ENCODE data around the gene IFT122. TPM values are rescaled to one million over a fixed set of nuclear protein-coding genes. Genes with fewer than 3 reads are reported as not detected.

Gene IFT122
- total RNA-seq, 3 donors from 2014 or later: 43.2 to 60.6 (median 45.8) TPM

DNA sequence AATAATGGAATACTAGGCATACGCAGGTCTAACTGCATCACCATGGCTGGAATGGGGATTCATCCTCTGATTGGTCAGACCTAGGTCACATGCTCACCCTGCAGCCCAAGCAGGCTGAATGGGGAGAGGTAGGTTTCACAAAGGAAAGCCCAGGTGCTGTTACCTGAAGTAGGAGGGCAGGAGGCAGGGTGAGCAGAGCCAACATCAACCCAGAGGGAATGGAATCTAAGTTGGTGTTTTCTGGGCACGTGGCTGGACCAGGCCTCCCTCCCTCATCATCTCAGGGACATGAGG lies 96.3 kb downstream of the IFT122 start:
- no peak overlapping the region for H3K27ac ChIP-seq
- H3K27me3 ChIP-seq: no peaks in the 10 kb centered on the region
- H3K4me3 ChIP-seq: no peak overlapping the region
- H3K4me1 ChIP-seq: no peaks in the 10 kb centered on the region
- H3K36me3 ChIP-seq: no peaks in the 10 kb centered on the region
- intact Hi-C loops (cut with DNase I; ENCODE audit: low total_unique reads): no loop called here
- H3K9me3 ChIP-seq: no peaks in the 10 kb centered on the region
- TF ChIP-seq POLR2A (IDR thresholded peaks at IDR 0.05) (no peak), CTCF (IDR thresholded peaks at IDR 0.05) (no peak), POLR2AphosphoS5 (IDR thresholded peaks at IDR 0.05) (no peak)
- no peak for DNase-seq (ENCODE audit: low spot score in 2 of 2)

DNA sequence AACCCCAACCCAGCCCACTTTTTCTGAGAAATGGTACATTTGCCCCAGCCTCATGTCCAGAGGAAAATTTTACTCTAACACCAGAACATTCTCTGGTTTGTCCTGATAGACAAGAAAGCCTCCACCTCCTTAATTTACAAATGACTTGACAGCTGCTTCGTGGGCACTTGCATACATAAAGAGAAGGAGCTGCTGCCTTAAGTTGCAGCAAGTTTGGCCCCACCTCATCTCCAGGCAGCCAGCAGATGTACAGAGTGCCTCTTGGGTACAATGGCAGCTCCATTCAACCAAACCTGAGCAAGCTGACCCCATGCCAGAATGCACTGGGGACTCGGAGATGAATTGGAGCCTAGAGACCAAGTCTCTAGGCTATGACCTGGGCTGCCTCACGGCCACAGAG lies 96.8 kb downstream of the IFT122 start:
- intact Hi-C loops (cut with DNase I; ENCODE audit: low total_unique reads): no loop called here
- Histone ChIP-seq H3K27ac (no peak overlapping the region), H3K4me3 (no peak overlapping the region), H3K4me1 (no peaks in the 10 kb centered on the region), H3K27me3 (no peaks in the 10 kb centered on the region), H3K9me3 (no peaks in the 10 kb centered on the region), H3K36me3 (no peaks in the 10 kb centered on the region)
- no peak for TF ChIP-seq CTCF (IDR thresholded peaks at IDR 0.05)
- DNase-seq (ENCODE audit: low spot score in 2 of 2): no peak

GRCh38 chr3:129539206-129539605 lies 99.2 kb downstream of the IFT122 start:
- no peak overlapping the region for H3K27ac ChIP-seq
- no peak overlapping the region for H3K4me3 ChIP-seq
- H3K27me3 ChIP-seq: no peaks in the 10 kb centered on the region
- H3K9me3 ChIP-seq: no peaks in the 10 kb centered on the region
- TF ChIP-seq POLR2A (IDR thresholded peaks at IDR 0.05) (no peak), POLR2AphosphoS5 (IDR thresholded peaks at IDR 0.05) (no peak), CTCF (IDR thresholded peaks at IDR 0.05) (no peak)
- DNase-seq (ENCODE audit: low spot score in 2 of 2): no peak
- no peaks in the 10 kb centered on the region for H3K4me1 ChIP-seq
- no peaks in the 10 kb centered on the region for H3K36me3 ChIP-seq
- intact Hi-C loops (cut with DNase I; ENCODE audit: low total_unique reads): no loop called here

- H3K9me3 ChIP-seq: no peaks in the 10 kb centered on the region
- H3K27ac ChIP-seq: no peak overlapping the region
- H3K4me3 ChIP-seq: no peak overlapping the region
- no peaks in the 10 kb centered on the region for H3K27me3 ChIP-seq
- intact Hi-C loops (cut with DNase I; ENCODE audit: low total_unique reads): no loop called here
- no peak for TF ChIP-seq POLR2AphosphoS5 (IDR thresholded peaks at IDR 0.05)
- no peak for TF ChIP-seq CTCF (IDR thresholded peaks at IDR 0.05)
- TF ChIP-seq POLR2A (IDR thresholded peaks at IDR 0.05): no peak
- no peaks in the 10 kb centered on the region for H3K4me1 ChIP-seq
- DNase-seq (ENCODE audit: low spot score in 2 of 2): no peak
- H3K36me3 ChIP-seq: no peaks in the 10 kb centered on the region
Measured at GRCh38 chr3:129540776-129541516, 100.9 kb downstream of the IFT122 start.

GRCh38 chr3:129542747-129543146 lies 102.7 kb downstream of the IFT122 start:
- no peaks in the 10 kb centered on the region for H3K9me3 ChIP-seq
- H3K27ac ChIP-seq: no peak overlapping the region
- intact Hi-C loops (cut with DNase I; ENCODE audit: low total_unique reads): no loop called here
- TF ChIP-seq CTCF (IDR thresholded peaks at IDR 0.05) (no peak), POLR2AphosphoS5 (IDR thresholded peaks at IDR 0.05) (no peak), POLR2A (IDR thresholded peaks at IDR 0.05) (no peak)
- no peak overlapping the region for H3K4me3 ChIP-seq
- H3K4me1 ChIP-seq: no peaks in the 10 kb centered on the region
- no peaks in the 10 kb centered on the region for H3K27me3 ChIP-seq
- DNase-seq (ENCODE audit: low spot score in 2 of 2): no peak
- H3K36me3 ChIP-seq: no peaks in the 10 kb centered on the region
